GM19395 (cell line): Measurements from ENCODE around the gene ANKRD22.
A peak's percentile ranks its signal among the peaks of the same experiment; 100 is the strongest.
"Not testable (repeated sequence)": the region's sequence is repeated elsewhere in the genome, so short reads cannot be mapped to it uniquely, and the experiment has no call there.

Source experiments
- ATAC-seq: cut with Tn5 transposase; IDR thresholded peaks from one replicate; pipeline ENCODE4 v1.9.1; 2021; ENCODE audit warnings: mild to moderate bottlenecking, moderate library complexity; ENCODE audit not compliant: unreplicated experiment

The ANKRD22 gene

DNA sequence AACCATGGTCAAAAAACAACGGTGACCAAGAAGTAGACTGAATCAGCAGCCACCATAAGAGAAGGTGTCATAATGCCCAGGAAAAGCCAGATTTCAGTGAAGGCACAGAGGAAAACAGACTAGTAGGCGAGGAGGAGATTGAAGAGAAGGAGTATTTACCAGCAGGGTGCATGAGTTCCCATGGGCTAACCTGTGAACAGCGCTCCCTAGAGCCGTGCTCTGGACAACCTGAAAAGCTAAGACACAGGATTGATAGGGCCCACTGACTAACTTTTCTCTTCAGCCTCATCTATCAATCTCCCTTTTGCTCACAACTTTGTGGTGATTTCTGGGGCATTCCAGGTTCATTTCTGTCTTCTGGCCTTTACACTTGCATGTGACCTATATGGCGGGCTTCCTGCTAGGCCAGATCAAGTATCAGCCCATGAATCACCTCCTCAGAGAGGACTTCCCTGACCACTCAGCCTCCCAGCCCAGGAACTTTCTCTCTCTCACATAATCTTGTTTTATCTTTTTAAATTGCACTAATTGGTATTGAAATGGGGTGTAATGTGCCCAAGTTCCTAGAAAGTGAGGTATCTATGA lies 12.8 kb downstream of the ANKRD22 start:
- ATAC-seq, result no peak

DNA sequence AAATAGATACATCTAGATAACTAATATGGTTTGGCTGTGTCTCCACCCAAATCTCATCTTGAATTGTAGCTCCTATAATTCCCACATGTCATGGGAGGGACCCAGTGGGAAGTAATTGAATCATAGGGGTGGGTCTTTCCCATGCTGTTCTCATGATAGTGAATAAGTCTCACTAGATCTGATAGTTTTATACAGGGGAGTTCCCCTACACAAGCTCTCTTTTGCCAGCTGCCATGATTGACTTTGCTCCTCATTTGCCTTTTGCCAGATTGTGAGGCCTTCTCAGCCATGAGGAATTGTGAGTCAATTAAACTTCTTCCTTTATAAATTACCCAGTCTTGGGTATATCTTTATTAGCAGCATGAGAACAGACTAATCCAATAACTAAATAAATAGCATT lies 14.0 kb downstream of the ANKRD22 start:
- ATAC-seq, result not testable (repeated sequence)

- peak; percentile 17 for ATAC-seq
Measured at GRCh38 chr10:88835910-88836221, 15.8 kb downstream of the ANKRD22 start.

DNA sequence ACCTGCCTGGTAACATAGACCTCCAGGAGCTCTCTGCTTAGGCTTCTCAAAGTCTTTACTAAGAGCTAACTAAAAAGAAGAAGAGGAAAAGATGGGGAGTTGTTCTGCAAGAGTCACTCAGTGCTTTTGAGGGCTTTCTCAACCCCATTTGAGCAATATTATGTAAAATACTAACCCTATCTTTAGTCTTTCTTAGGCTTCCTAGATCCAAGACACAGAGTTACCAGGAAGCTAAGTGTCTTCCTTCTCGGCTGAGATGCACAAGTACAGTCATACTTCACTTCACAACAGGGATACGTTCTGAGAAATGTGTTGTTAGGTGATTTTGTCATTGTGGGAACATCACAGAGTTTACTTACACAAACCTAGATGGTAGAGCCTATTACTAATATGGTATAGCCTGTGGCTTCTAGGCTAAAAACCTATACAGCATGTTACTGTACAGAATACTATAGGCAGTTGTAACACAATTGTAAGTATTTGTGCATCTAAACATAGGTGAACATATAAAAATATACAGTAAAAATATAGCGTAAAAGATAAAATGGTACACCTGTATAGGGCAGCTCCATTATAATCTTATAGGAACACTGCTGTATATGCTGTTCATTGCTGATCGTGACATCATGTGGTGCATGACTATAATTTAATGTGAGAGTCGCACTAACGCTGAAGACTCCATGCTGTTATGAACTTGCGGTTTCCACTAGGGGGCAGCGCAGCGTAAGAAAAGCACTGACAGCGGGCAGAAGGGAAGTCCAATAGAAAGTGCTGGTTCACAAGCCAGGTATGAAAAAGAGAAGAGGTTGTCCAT lies 16.3 kb downstream of the ANKRD22 start:
- ATAC-seq, result peak; percentile 79

DNA sequence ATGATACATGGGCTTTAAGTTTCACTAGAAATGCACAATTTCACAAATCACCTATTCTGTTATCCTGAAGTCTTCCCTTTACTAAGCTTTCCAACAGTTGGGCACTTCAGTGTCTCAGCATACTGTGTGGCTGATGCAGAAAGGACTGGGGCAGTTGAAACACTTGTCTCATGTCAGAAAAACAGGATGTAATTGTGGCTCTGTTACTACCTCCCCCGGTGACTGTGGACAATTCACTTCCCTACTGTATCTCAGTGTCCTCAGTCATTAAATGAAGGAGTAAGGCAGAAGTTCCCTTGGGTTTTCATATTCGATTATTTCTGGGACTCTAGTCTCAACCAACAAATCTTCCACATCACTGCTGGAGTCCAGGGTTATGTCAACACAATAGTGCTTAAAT lies 17.9 kb downstream of the ANKRD22 start:
- no peak for ATAC-seq

GRCh38 chr10:88833156-88833555 lies 18.5 kb downstream of the ANKRD22 start:
- ATAC-seq, result no peak

- no peak for ATAC-seq
Measured at GRCh38 chr10:88832376-88832775, 19.3 kb downstream of the ANKRD22 start.

- ATAC-seq, result no peak
Measured at GRCh38 chr10:88831709-88832108, 19.9 kb downstream of the ANKRD22 start.

GRCh38 chr10:88830643-88831268 lies 20.9 kb downstream of the ANKRD22 start:
- ATAC-seq, result no peak

DNA sequence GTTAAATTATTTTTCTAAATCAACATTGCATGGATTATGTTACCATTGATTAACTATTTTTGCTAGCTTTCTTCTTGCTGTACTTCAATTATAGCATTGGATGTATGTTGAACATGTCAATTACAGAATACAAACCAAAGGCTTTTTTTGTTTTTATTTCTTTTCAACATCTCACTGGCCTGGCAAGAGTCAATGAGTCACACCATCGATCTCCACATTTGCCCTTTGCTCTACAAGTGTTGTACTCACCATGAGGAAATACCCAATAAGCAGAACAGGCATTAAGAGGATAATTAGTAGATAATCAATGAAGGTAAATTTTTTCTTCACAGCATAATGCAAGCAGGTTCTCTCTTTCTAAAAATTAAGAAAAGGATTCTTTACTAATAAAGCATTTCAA lies 23.3 kb downstream of the ANKRD22 start:
- no peak for ATAC-seq

DNA sequence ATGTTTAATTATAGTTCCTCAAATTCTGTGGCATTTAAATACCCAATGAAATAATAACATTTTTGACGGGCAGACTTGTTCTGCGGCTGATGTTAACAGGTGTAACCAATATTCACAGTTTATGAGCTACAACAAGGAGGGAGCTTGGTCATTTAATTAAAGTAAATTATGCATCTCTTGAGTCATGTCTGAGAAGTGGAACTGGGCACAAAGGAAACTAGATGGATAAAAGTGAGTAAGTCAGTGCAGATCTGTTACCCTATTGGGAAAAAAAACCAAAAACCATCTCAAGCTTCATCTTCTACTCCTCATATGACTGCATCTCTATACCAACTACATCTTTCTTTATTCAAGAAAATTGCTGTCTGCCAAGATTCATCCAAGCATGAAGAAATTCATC lies 24.0 kb downstream of the ANKRD22 start:
- ATAC-seq, result no peak

DNA sequence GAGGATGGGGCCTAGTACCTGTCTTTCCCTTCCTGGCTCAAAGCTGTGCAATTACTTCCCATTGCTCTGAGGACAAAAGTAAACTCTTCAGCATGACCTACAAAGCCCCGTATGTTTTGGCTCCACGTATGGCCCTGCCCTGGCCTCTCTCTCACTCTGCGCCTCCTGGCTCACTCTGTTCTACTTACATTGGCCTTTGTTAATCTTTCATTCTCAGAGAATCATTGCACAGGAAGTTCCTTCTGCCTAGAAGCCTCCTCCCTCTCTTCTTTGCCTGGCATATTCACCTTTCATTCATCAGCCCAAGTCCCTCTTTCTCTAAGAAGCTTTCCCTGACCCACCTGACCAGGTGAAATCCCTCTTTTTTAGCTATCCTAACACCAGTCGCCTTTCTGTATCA lies 25.3 kb downstream of the ANKRD22 start:
- no peak for ATAC-seq

DNA sequence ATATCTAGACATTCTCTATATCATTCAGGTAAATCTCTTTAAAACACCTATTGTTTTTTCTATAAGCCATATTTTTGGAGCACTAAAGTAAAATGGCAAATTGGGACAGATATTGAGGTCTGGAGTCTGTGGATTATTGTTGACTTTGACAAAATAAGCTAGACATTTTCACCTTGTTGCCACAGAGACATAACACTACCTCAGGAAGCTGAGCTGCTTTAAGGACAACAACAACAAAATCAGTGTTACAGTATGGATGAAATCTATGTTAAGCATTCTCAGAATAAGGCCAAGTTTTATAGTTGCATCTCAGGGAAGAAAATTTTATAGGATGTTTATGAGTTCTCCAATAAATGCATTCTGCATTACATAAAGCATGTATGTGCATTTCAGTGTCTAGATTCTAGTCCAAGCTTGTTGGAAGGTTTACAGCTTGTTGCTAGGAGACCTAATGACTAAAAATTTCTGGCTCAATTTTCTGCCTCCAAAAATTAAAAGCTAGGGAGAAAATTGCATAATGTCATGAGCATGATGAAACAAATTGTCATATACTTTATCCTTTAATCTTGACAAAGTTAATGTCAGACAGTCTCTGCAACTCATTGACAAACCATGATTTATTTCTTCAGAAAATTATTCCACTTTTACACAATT lies 30.8 kb downstream of the ANKRD22 start:
- ATAC-seq, result no peak

DNA sequence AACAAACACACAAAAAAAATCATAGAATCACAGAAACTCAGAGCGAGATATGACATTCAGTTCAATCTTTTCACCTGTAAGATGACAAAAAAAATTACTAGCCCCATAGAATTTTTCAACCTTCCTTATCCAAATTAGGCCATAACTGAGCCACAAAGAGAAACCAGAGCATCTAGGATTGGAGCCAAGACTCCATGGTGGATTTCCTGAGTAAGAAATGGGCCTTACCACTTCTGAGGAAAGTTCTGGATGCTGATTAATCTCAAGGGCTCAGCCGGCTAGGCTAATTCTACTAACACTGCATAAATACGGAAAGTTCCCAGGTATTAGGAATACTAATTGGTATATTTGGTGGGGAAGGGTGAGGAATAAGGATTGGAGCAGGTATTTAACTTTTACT lies 32.4 kb downstream of the ANKRD22 start:
- no peak for ATAC-seq

- no peak for ATAC-seq
Measured at GRCh38 chr10:88813200-88813599, 38.4 kb downstream of the ANKRD22 start.

- peak; percentile 60 for ATAC-seq
Measured at GRCh38 chr10:88810196-88810961, 41.3 kb downstream of the ANKRD22 start.

DNA sequence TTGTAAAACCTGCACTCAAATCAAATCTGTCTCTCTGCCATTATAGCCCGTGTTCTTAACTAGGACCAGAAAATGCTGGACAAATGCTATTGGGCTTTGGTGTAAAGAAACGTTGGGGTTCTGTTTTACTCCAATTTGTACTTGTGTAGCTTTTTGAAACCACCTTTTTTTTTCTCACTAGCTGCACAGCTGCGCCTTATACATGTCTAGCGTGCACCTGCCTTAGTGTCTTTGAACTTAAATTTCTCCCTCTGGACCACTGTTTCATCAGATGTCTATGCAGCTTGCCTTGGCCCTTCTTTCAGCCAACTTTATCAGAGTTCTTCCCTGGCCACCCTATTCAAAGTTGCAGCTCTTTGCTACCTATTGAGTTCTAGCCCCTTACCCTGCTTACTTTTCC lies 42.0 kb downstream of the ANKRD22 start:
- no peak for ATAC-seq

GRCh38 chr10:88805924-88806323 lies 45.7 kb downstream of the ANKRD22 start:
- no peak for ATAC-seq

- no peak for ATAC-seq
Measured at GRCh38 chr10:88805361-88805760, 46.3 kb downstream of the ANKRD22 start.

DNA sequence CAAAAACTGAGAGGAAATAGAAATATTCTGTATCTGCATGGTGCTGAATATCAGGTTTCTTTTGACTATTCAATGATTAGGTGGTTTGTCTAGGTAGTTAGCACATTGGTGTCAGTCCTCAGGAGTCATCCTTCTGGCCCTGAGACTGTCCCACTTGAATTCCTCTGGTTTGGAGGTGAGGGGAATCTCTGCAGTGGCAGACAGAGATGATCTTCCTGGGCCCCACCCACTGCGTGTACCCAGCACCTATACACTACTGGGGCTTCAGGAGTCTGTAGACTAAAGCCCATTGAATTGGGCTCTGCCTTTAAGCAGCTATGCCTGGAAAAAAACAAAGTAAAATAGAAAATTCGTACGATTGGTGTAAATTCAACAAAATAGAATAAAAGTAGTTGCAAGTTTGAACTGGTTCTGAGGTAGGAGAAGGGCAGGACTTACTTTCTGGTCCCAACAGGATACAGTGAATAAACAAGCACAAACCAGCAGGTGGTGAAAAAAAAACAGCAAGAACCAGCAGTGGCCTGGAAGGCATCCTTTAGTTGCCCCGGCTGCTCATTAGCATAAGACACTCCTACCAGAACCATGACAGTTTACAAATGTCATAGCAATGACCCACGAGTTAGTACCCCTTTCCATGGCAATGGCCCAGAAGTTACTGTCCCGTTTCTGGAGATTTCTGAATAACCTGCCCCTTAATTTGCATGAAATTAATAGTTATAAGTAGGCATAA lies 47.4 kb downstream of the ANKRD22 start:
- ATAC-seq, result no peak
